ENCODE measurements around the gene MAK.
A peak's percentile ranks its signal among the peaks of the same experiment; 100 is the strongest.
"Not testable (repeated sequence)": the region's sequence is repeated elsewhere in the genome, so short reads cannot be mapped to it uniquely, and the experiment has no call there.

The MAK gene

DNA sequence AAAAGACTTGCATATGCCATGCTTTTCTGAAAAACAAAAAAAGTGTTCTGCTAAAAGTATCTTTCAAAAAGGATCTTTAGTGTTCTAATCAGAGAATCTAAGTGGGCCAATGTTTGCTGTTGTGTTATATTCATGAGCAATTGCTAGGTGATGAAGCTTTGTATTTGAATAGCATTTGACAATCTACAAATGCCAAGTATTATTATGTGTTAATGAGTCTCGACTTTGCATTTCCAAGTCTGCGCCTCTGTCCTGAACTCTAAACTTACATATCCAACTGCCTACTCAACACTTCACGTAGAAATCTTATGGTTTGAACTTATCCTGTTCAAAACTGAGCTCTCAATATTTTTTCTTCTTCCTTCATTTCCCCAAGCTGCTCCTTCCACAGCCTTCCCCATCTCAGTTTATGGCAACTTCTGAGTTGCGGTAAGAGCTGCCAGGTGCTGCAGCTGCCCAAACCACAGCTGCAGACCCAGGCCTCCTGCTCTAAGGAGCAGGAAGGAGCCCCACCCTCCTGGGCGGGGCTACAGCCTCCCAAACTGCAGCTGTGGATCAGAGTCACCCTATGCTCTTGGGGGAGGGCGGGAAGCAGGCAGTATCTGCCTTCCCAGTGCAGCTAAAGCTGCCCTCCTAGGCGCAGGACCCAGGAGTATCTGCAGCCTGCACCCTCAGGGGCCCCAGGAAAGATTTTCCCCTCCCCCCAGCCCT lies 16.7 kb upstream of the MAK start:
- DNase-seq (ENCODE audit: low read depth, low spot score) = no peak
- H3K27me3 ChIP-seq (ENCODE audit: control insufficient read depth, insufficient read depth, low read length) = no peaks in the 10 kb centered on the region
- H3K4me3 ChIP-seq (ENCODE audit: low read length) = no peak overlapping the region
- H3K9me3 ChIP-seq (ENCODE audit: control insufficient read depth, insufficient read depth, low read length) = no peaks in the 10 kb centered on the region
- WGBS (ENCODE audit: insufficient coverage, insufficient read length) = no CpG with 5 or more reads among the region's 7 CpGs
- H3K27ac ChIP-seq (ENCODE audit: low read length) = no peak overlapping the region
- no peaks in the 10 kb centered on the region for H3K4me1 ChIP-seq (ENCODE audit: control insufficient read depth, insufficient read depth, low read length)
- H3K36me3 ChIP-seq (ENCODE audit: control insufficient read depth, insufficient read depth, low read length) = no peaks in the 10 kb centered on the region

GRCh38 chr6:10853849-10854300 lies 15.5 kb upstream of the MAK start:
- H3K36me3 ChIP-seq (ENCODE audit: control insufficient read depth, insufficient read depth, low read length); DNase-seq (ENCODE audit: low read depth, low spot score); H3K9me3 ChIP-seq (ENCODE audit: control insufficient read depth, insufficient read depth, low read length); H3K27ac ChIP-seq (ENCODE audit: low read length); H3K27me3 ChIP-seq (ENCODE audit: control insufficient read depth, insufficient read depth, low read length); H3K4me1 ChIP-seq (ENCODE audit: control insufficient read depth, insufficient read depth, low read length); H3K4me3 ChIP-seq (ENCODE audit: low read length): not testable (repeated sequence)
- WGBS (ENCODE audit: insufficient coverage, insufficient read length) = no CpG with 5 or more reads among the region's 6 CpGs

DNA sequence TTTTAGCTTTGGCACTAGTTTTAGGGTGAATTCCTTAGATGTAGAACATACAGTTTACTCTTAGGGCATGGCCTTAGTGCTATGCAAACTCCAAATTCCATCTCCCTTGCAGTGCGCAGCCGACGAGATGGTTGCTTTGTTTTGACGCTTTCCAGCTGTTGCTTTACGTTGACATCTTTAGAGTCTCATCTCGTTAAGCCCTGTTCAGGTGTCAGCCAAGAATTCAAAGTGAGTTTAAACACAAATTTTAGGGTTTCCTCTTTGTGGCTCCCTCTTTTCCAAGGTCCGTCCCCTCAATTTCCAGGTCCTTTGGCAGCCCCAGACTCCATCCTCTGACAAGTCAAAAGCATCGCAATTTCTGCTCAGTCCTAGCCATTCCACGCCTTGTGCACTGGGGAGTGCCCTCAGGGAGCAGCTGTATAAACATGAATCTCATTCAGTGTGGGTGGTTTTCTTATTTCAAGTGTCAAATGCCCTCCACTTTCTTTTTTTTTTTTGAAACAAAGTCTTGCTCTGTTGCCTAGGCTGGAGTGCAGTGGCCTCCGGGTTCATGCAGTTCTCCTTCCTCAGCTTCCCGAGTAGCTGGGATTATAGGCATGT lies 14.1 kb upstream of the MAK start:
- H3K9me3 ChIP-seq (ENCODE audit: control insufficient read depth, insufficient read depth, low read length) = no peaks in the 10 kb centered on the region
- H3K4me3 ChIP-seq (ENCODE audit: low read length) = no peak overlapping the region
- DNase-seq (ENCODE audit: low read depth, low spot score) = no peak
- no CpG with 5 or more reads among the region's 11 CpGs for WGBS (ENCODE audit: insufficient coverage, insufficient read length)
- no peak overlapping the region for H3K27ac ChIP-seq (ENCODE audit: low read length)
- no peaks in the 10 kb centered on the region for H3K4me1 ChIP-seq (ENCODE audit: control insufficient read depth, insufficient read depth, low read length)
- H3K36me3 ChIP-seq (ENCODE audit: control insufficient read depth, insufficient read depth, low read length) = no peaks in the 10 kb centered on the region
- H3K27me3 ChIP-seq (ENCODE audit: control insufficient read depth, insufficient read depth, low read length) = no peaks in the 10 kb centered on the region

GRCh38 chr6:10850728-10851127 lies 12.4 kb upstream of the MAK start:
- H3K27me3 ChIP-seq (ENCODE audit: control insufficient read depth, insufficient read depth, low read length) = no peaks in the 10 kb centered on the region
- H3K9me3 ChIP-seq (ENCODE audit: control insufficient read depth, insufficient read depth, low read length) = no peaks in the 10 kb centered on the region
- no peak overlapping the region for H3K4me3 ChIP-seq (ENCODE audit: low read length)
- H3K36me3 ChIP-seq (ENCODE audit: control insufficient read depth, insufficient read depth, low read length) = no peaks in the 10 kb centered on the region
- DNase-seq (ENCODE audit: low read depth, low spot score) = no peak
- no peak overlapping the region for H3K27ac ChIP-seq (ENCODE audit: low read length)
- no CpG with 5 or more reads among the region's 7 CpGs for WGBS (ENCODE audit: insufficient coverage, insufficient read length)
- no peaks in the 10 kb centered on the region for H3K4me1 ChIP-seq (ENCODE audit: control insufficient read depth, insufficient read depth, low read length)

DNA sequence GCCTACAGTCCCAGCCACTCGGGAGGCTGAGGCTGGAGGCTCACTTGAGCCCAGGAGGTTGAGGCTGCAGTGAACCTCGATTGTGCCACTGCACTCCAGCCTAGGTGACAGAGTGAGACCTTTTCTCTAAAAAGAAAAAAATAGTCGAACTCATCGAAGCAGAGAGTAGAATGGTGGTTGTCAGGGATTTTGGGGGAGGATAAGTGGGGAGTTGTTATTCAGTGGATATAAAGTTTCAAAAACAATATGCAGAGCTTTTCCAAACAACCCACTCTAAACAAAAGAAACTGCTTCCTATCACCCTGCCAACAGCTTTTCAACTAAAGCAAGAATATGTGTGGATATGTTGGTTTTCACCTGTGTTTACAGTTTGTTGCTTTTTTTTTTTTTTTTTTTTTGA lies 11.6 kb upstream of the MAK start:
- no peak for DNase-seq (ENCODE audit: low read depth, low spot score)
- WGBS (ENCODE audit: insufficient coverage, insufficient read length) = no CpG with 5 or more reads among the region's 4 CpGs
- Histone ChIP-seq H3K27ac (ENCODE audit: low read length) (no peak overlapping the region), H3K4me3 (ENCODE audit: low read length) (no peak overlapping the region), H3K27me3 (ENCODE audit: control insufficient read depth, insufficient read depth, low read length) (no peaks in the 10 kb centered on the region), H3K9me3 (ENCODE audit: control insufficient read depth, insufficient read depth, low read length) (no peaks in the 10 kb centered on the region), H3K36me3 (ENCODE audit: control insufficient read depth, insufficient read depth, low read length) (no peaks in the 10 kb centered on the region), H3K4me1 (ENCODE audit: control insufficient read depth, insufficient read depth, low read length) (no peaks in the 10 kb centered on the region)

DNA sequence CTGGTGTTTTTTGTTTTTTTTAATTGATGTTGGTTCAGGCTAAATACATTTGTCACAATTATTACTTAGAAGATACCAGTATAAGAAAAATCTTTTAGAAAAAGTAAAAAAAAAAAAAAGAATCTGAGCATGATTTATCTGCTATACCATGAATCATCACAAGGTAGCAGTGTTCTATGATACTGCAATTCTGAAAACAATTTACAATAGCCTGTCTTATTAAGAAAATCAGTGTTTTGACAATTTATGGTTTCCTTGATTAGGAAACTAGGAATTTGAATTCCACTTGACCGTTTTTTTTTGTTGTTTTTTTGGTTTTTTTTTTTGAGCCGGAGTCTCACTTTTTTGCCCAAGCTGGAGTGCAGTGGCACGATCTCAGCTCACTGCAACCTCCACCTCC lies 9.3 kb upstream of the MAK start:
- DNase-seq (ENCODE audit: low read depth, low spot score) = no peak
- Histone ChIP-seq H3K36me3 (ENCODE audit: control insufficient read depth, insufficient read depth, low read length) (no peaks in the 10 kb centered on the region), H3K4me3 (ENCODE audit: low read length) (no peak overlapping the region), H3K27ac (ENCODE audit: low read length) (no peak overlapping the region), H3K27me3 (ENCODE audit: control insufficient read depth, insufficient read depth, low read length) (no peaks in the 10 kb centered on the region), H3K9me3 (ENCODE audit: control insufficient read depth, insufficient read depth, low read length) (no peaks in the 10 kb centered on the region), H3K4me1 (ENCODE audit: control insufficient read depth, insufficient read depth, low read length) (no peaks in the 10 kb centered on the region)
- WGBS (ENCODE audit: insufficient coverage, insufficient read length) = no CpG with 5 or more reads among the region's 3 CpGs

DNA sequence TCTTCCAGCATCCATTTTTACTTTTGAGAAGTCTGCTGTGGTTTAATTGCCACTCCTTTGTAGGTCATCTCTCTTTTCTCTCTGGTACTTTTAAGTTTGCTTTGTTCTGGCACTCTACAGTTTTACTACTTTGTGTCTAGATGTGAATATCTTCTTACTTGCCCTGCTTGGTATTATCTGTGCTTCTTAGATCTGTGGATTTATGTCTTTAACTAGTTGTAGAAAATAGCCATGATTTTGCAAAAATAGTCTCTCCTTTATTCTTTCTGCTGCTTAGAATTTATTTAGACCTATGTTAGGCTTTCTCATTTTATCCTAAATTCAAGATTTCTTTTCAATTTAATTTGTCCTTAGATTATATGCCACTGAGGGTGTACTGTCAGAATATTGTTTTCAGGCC lies 5.2 kb upstream of the MAK start:
- no peak for DNase-seq (ENCODE audit: low read depth, low spot score)
- Histone ChIP-seq H3K4me1 (ENCODE audit: control insufficient read depth, insufficient read depth, low read length) (no peaks in the 10 kb centered on the region), H3K36me3 (ENCODE audit: control insufficient read depth, insufficient read depth, low read length) (no peaks in the 10 kb centered on the region), H3K27ac (ENCODE audit: low read length) (no peak overlapping the region), H3K27me3 (ENCODE audit: control insufficient read depth, insufficient read depth, low read length) (no peaks in the 10 kb centered on the region), H3K9me3 (ENCODE audit: control insufficient read depth, insufficient read depth, low read length) (no peaks in the 10 kb centered on the region), H3K4me3 (ENCODE audit: low read length) (no peak overlapping the region)

GRCh38 chr6:10838794-10839333 lies 525 bp upstream of the MAK start:
- Histone ChIP-seq H3K27me3 (ENCODE audit: control insufficient read depth, insufficient read depth, low read length) (no peaks in the 10 kb centered on the region), H3K4me3 (ENCODE audit: low read length) (no peak overlapping the region; the same call in 1 of the 2 replicates), H3K9me3 (ENCODE audit: control insufficient read depth, insufficient read depth, low read length) (no peaks in the 10 kb centered on the region), H3K4me1 (ENCODE audit: control insufficient read depth, insufficient read depth, low read length) (no peaks in the 10 kb centered on the region), H3K27ac (ENCODE audit: low read length) (no peak overlapping the region), H3K36me3 (ENCODE audit: control insufficient read depth, insufficient read depth, low read length) (no peaks in the 10 kb centered on the region)
- no CpG with 5 or more reads among the region's 8 CpGs for WGBS (ENCODE audit: insufficient coverage, insufficient read length)
- DNase-seq (ENCODE audit: low read depth, low spot score) = no peak

DNA sequence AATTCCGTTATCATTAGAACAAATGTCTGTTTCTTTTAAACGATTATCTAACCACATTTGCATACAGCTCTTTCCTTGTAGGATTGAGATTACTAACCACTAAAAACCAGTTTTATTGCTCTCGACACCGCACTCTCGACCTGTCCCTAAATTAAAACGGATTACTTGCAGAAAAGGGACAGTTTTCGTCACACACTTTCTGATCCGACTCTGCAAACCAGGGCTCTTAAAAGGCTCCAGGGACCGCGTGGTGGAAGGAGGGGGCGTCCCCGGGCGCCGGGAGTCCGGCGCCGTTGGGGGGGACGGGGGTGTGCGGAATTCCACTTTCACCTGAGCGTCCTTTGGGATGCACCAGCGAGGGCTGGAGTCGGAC lies 731 bp downstream of the MAK start:
- H3K27ac ChIP-seq (ENCODE audit: low read length) = no peak overlapping the region
- H3K36me3 ChIP-seq (ENCODE audit: control insufficient read depth, insufficient read depth, low read length) = no peaks in the 10 kb centered on the region
- no peak for DNase-seq (ENCODE audit: low read depth, low spot score)
- whole genome bisulfite sequencing (ENCODE audit: insufficient coverage, insufficient read length) = no CpG with 5 or more reads among the region's 22 CpGs
- no peaks in the 10 kb centered on the region for H3K9me3 ChIP-seq (ENCODE audit: control insufficient read depth, insufficient read depth, low read length)
- H3K4me1 ChIP-seq (ENCODE audit: control insufficient read depth, insufficient read depth, low read length) = no peaks in the 10 kb centered on the region
- no peaks in the 10 kb centered on the region for H3K27me3 ChIP-seq (ENCODE audit: control insufficient read depth, insufficient read depth, low read length)
- peak overlapping the region; percentile 80; the same call in 1 of the 2 replicates for H3K4me3 ChIP-seq (ENCODE audit: low read length)

DNA sequence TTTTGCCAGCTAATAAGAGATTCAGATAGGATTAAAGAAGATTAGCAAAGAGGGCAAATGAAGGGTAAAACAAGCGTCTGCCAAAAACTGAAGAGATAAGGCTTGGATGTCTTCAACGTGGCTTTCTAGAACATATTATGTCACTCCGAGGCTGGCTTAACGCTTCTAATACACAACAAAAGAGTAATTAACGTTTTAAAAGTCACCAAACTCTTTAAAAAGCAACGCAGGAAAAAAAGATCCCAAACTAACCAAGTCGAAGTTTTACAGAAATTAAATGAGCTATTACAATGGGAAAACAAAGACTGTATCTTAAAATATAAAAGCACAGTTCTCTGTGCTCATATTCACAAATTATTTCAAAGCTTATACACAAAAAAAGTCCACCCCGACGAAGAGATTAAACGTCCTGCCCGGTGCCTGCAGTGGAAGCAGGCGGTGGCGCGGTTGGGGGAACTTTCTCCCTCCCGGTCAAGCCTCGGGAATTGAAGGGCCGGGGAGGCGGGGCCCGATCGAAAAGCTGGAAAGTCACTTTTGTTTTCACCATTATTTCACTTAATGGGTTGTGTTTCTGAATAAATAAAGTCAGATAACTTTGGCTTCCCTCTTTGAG lies 1.2 kb downstream of the MAK start:
- H3K27ac ChIP-seq (ENCODE audit: low read length) = no peak overlapping the region
- no CpG with 5 or more reads among the region's 20 CpGs for WGBS (ENCODE audit: insufficient coverage, insufficient read length)
- H3K4me3 ChIP-seq (ENCODE audit: low read length) = peak overlapping the region; percentile 80; the same call in 1 of the 2 replicates
- H3K36me3 ChIP-seq (ENCODE audit: control insufficient read depth, insufficient read depth, low read length) = no peaks in the 10 kb centered on the region
- no peak for DNase-seq (ENCODE audit: low read depth, low spot score)
- no peaks in the 10 kb centered on the region for H3K9me3 ChIP-seq (ENCODE audit: control insufficient read depth, insufficient read depth, low read length)
- H3K4me1 ChIP-seq (ENCODE audit: control insufficient read depth, insufficient read depth, low read length) = no peaks in the 10 kb centered on the region
- H3K27me3 ChIP-seq (ENCODE audit: control insufficient read depth, insufficient read depth, low read length) = no peaks in the 10 kb centered on the region

Data from iPS DF 6.9 (cell line).